SU-DHL-6 (cell line): ENCODE results near the gene IRF8.

Experiments
- CTCF ChIP-seq: fragments of 200-600 bp; sonication (generic); IDR thresholded peaks from one replicate; pipeline ENCODE4 v1.5.1; 2017; ENCODE audit warnings: antibody characterized with exemption, mild to moderate bottlenecking, low read length, moderate library complexity; ENCODE audit not compliant: insufficient read depth, poor library complexity, severe bottlenecking
- EZH2phosphoT487 ChIP-seq: fragments of 200-600 bp; sonication (generic), shearing (Covaris generic); conservative IDR thresholded peaks from 2 replicates; pipeline ENCODE4 v1.6.1; 2018; ENCODE audit warnings: mild to moderate bottlenecking, antibody characterized with exemption, low read length, moderate library complexity, mixed read lengths

DNA sequence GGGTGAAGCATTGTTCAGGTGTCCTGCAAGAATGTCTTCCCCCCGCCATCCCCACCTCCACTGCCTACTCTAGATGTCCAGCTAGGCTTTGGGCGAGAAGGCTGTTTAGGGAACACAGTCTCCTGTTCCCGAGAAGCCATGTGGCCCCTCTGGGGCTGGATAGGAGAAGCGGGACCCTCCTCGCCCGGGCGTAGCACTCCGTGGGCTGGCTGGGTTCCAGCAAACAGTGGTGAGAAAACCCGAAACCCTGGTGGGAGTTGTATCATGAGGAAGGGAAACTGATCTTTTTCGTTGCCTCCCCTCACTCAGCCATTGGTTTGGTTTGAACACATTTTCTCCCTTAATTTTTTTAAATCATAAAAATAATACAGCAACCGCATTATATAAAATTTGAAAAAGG is 56.6 kb downstream of the IRF8 start:
- TF ChIP-seq CTCF: no peak
- TF ChIP-seq EZH2phosphoT487: no peak
